ENCODE results near the gene POGLUT3. TPM values are rescaled to one million over a fixed set of nuclear protein-coding genes. Genes with fewer than 3 reads are reported as not detected.

Gene POGLUT3
- total RNA-seq, 1 donor from 2014 or later = 30.6 TPM

DNA sequence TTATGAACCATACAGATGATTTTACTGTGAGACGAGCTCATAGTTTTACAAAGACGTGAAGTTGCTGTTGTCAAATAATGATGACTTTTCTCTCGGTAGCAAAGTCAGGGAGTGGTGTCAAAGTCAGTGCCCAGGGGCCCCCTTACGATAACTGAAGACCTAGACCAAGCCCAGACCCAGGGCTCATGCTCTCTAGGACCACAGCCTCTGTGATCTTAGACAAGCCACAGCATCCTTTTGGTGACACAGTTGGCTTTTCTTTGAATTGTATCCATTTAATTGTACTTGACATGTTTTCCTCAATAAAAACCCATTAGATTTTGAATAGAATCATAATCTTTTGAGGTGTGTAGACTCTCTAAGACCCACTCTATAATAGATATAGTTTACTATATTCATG is 17.9 kb upstream of the POGLUT3 start:
- Mint-ChIP-seq H3K4me3 (ENCODE audit: low read depth) (no peak overlapping the region), H3K27me3 (no peaks in the 10 kb centered on the region), H3K4me1 (ENCODE audit: low read depth) (no peaks in the 10 kb centered on the region), H3K36me3 (ENCODE audit: insufficient read depth) (peaks cover 50% of the 10 kb centered on the region), H3K9me3 (ENCODE audit: low read depth) (peaks cover 5% of the 10 kb centered on the region), H3K27ac (no peak overlapping the region)
- no peak for DNase-seq (ENCODE audit: low spot score, unreplicated experiment)
- TF ChIP-seq, protein P1, sequence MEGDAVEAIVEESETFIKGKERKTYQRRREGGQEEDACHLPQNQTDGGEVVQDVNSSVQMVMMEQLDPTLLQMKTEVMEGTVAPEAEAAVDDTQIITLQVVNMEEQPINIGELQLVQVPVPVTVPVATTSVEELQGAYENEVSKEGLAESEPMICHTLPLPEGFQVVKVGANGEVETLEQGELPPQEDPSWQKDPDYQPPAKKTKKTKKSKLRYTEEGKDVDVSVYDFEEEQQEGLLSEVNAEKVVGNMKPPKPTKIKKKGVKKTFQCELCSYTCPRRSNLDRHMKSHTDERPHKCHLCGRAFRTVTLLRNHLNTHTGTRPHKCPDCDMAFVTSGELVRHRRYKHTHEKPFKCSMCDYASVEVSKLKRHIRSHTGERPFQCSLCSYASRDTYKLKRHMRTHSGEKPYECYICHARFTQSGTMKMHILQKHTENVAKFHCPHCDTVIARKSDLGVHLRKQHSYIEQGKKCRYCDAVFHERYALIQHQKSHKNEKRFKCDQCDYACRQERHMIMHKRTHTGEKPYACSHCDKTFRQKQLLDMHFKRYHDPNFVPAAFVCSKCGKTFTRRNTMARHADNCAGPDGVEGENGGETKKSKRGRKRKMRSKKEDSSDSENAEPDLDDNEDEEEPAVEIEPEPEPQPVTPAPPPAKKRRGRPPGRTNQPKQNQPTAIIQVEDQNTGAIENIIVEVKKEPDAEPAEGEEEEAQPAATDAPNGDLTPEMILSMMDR (IDR thresholded peaks at IDR 0.05; ENCODE audit: unreplicated experiment) = no peak

DNA sequence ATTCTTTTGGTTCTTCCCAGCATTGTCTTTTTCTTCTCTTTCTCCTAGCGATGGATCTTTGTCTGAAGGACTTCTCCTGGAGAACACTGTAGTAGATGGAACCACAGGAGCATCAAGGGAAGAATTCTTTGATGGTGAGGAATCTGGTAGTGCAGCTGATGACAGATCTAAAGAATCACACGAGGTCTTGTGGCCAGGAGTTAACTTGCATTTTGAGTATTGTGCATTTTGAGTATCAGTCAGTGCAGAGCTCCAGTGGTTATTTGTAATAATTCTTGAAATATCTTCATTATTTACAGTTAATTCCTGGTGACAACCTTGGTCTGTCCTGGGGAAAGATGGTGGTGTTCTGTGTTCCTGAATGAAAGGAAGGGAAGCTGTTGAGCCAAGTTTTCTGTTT is 14.5 kb upstream of the POGLUT3 start:
- no peak overlapping the region for H3K27ac Mint-ChIP-seq
- H3K36me3 Mint-ChIP-seq (ENCODE audit: insufficient read depth) = peaks cover 66% of the 10 kb centered on the region
- no peak for DNase-seq (ENCODE audit: low spot score, unreplicated experiment)

DNA sequence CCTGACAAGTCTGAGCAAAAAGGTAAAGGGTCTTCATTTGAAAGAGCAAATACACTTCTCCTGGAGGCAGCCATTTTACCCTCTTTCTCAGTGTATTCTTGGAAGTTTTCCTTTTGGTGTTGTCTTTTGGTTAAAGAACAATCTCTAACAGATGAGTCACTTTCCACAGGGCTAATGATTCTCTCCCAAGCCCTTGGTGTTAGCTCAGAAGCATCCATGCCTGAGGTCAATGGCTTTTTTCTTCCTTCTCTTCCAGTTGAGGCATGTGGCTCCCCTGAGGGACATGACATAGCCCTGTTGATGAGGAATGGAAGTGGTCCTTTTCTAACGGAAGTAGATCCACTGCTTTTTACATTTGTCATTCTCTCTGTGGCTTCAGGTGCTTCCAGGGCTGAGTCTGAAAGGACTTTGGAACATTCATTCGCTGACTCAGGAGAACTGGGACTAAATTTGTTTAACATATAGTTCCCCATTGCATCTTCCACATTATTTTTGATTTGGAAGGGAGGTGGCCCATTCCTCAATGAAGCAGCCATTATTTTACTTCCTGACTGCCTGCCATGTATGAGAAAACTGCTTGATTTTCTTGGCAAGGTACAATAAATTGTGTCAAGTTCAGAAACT is 13.8 kb upstream of the POGLUT3 start:
- DNase-seq (ENCODE audit: low spot score, unreplicated experiment) = no peak
- no peaks in the 10 kb centered on the region for H3K27me3 Mint-ChIP-seq
- H3K4me1 Mint-ChIP-seq (ENCODE audit: low read depth) = no peaks in the 10 kb centered on the region
- TF ChIP-seq, protein P1 (IDR thresholded peaks at IDR 0.05; ENCODE audit: unreplicated experiment) = no peak
- no peak overlapping the region for H3K4me3 Mint-ChIP-seq (ENCODE audit: low read depth)
- peaks cover 68% of the 10 kb centered on the region for H3K36me3 Mint-ChIP-seq (ENCODE audit: insufficient read depth)
- H3K9me3 Mint-ChIP-seq (ENCODE audit: low read depth) = peaks cover 5% of the 10 kb centered on the region
- H3K27ac Mint-ChIP-seq = no peak overlapping the region

More for the DNA sequence above, 14.5 kb upstream of the POGLUT3 start:
- no peaks in the 10 kb centered on the region for H3K4me1 Mint-ChIP-seq (ENCODE audit: low read depth)
- no peak overlapping the region for H3K4me3 Mint-ChIP-seq (ENCODE audit: low read depth)
- no peaks in the 10 kb centered on the region for H3K27me3 Mint-ChIP-seq
- H3K9me3 Mint-ChIP-seq (ENCODE audit: low read depth) = peaks cover 5% of the 10 kb centered on the region
- TF ChIP-seq, protein P1 (IDR thresholded peaks at IDR 0.05; ENCODE audit: unreplicated experiment) = no peak

DNA sequence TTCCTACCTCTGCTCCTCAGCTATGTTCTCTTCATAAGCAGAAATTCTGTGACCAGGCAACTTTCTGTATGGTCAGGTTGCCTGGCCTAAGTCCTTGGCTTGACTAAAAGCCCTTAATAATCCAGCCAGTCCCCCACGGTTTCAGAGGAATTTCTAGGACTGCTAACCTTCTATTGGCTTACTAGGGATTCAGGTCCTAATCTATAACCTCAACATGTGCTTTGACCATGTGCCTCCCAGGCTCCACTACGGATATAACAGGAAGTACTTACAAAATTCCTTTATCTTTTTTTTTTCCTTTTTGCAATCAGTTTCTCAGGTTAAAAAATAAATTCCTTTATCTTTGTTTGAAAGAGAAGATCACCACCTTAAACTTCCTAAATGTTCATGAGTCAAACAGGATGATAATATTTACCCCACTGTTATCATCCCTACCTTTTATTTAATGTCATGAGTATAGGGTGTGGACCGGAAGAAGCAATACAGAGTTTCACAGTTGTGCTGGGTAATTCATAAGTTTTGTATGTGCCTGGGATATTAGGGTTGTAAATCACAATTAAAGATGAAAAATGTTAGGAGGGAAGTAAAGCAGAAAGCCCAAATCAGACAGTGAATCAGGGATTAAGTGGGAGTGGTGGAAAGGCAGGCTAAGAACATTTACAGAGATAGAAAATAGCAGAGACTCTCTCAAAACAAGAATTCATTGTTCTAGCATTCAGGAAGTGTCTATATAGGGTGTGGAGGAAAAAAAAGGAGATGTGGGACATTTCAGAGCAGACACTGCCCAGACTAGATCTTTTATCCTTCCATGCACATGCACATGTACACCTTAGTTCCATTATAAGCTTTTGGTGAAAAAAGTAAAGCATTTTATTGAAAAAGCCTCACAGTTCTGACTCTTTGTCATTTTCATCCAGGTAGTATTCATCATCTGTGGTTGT is 10.7 kb upstream of the POGLUT3 start:
- Mint-ChIP-seq H3K4me3 (ENCODE audit: low read depth) (no peak overlapping the region), H3K27ac (peak overlapping the region; percentile 3), H3K27me3 (no peaks in the 10 kb centered on the region), H3K4me1 (ENCODE audit: low read depth) (peaks cover 3% of the 10 kb centered on the region), H3K9me3 (ENCODE audit: low read depth) (peaks cover under 1% of the 10 kb centered on the region), H3K36me3 (ENCODE audit: insufficient read depth) (peaks cover 53% of the 10 kb centered on the region)
- no peak for DNase-seq (ENCODE audit: low spot score, unreplicated experiment)
- TF ChIP-seq, protein P1 (IDR thresholded peaks at IDR 0.05; ENCODE audit: unreplicated experiment) = no peak

GRCh38 chr11:108501396-108501795 is 3.2 kb upstream of the POGLUT3 start:
- Mint-ChIP-seq H3K4me1 (ENCODE audit: low read depth) (peaks cover 28% of the 10 kb centered on the region), H3K27ac (no peak overlapping the region), H3K4me3 (ENCODE audit: low read depth) (no peak overlapping the region), H3K9me3 (ENCODE audit: low read depth) (no peaks in the 10 kb centered on the region), H3K27me3 (no peaks in the 10 kb centered on the region), H3K36me3 (ENCODE audit: insufficient read depth) (peaks cover 1% of the 10 kb centered on the region)
- no peak for DNase-seq (ENCODE audit: low spot score, unreplicated experiment)
- TF ChIP-seq, protein P1 (IDR thresholded peaks at IDR 0.05; ENCODE audit: unreplicated experiment) = no peak
